ENCODE data around the gene CXXC4. TPM values are rescaled to one million over a fixed set of nuclear protein-coding genes. Genes with fewer than 3 reads are reported as not detected.

Gene CXXC4
- total RNA-seq, 1 experiment from 2014 or later = 4.2 TPM

- H3K27ac ChIP-seq (ENCODE audit: insufficient read length, low read depth, low read length) = no peak overlapping the region
- no peaks in the 10 kb centered on the region for H3K79me2 ChIP-seq (ENCODE audit: insufficient read depth, low read length)
- DNase-seq = no peak
- H3K18ac ChIP-seq (ENCODE audit: insufficient read length, low read depth, low read length) = no peak overlapping the region
- H3K9me3 ChIP-seq (ENCODE audit: control insufficient read depth, low read depth, low read length) = no peaks in the 10 kb centered on the region
- H3T11ph ChIP-seq (ENCODE audit: low read length) = no peak overlapping the region
- H2BK120ac ChIP-seq (ENCODE audit: low read depth, low read length, poor library complexity, severe bottlenecking) = no peak overlapping the region
- Mint-ChIP-seq H3K4me3 (peak overlapping the region; percentile 88 to 97), H3K27me3 (ENCODE audit: low read depth) (peaks cover 5% of the 10 kb centered on the region), H3K4me1 (peaks cover 51 to 63% of the 10 kb centered on the region in 2 experiments), H3K27ac (no peak overlapping the region), H3K9me3 (no peaks in the 10 kb centered on the region), H3K36me3 (ENCODE audit: insufficient read depth in 1 of 3, low read depth in 3 of 3) (no peaks in the 10 kb centered on the region; a peak in 1 of 7 replicates)
- H3K23me2 ChIP-seq (ENCODE audit: insufficient read length, low read depth, low read length, poor library complexity, severe bottlenecking) = peaks cover 16% of the 10 kb centered on the region
- no peaks in the 10 kb centered on the region for H3K79me1 ChIP-seq (ENCODE audit: insufficient read depth, low read depth, low read length, poor library complexity, severe bottlenecking)
- H3K4me1 ChIP-seq (ENCODE audit: insufficient read depth, low read length) = peaks cover 2% of the 10 kb centered on the region
- H2BK12ac ChIP-seq (ENCODE audit: insufficient read length, low read depth, low read length) = no peak overlapping the region
- H4K5ac ChIP-seq (ENCODE audit: insufficient read length, low read depth, low read length) = no peak overlapping the region
- TF ChIP-seq CTCF (conservative IDR thresholded peaks at IDR 0.05) = no peak
- H2BK5ac ChIP-seq (ENCODE audit: insufficient read length, low read length) = no peak overlapping the region
- no peaks in the 10 kb centered on the region for H3K27me3 ChIP-seq (ENCODE audit: insufficient read depth, low read length)
- no peak overlapping the region for H2AFZ ChIP-seq (ENCODE audit: low read length)
- no peak overlapping the region for H4K91ac ChIP-seq (ENCODE audit: insufficient read length, low read depth, low read length)
- H2AK5ac ChIP-seq (ENCODE audit: insufficient read length, low read length) = no peak overlapping the region
- no peak overlapping the region for H3K4ac ChIP-seq (ENCODE audit: low read depth, low read length)
- no peak overlapping the region for H3K9ac ChIP-seq (ENCODE audit: extremely low read depth, insufficient read length, low read length)
- no peaks in the 10 kb centered on the region for H4K20me1 ChIP-seq (ENCODE audit: control insufficient read depth, insufficient read depth, insufficient read length)
- no peak overlapping the region for H3K56ac ChIP-seq (ENCODE audit: insufficient read length, low read depth, low read length)
- no peak overlapping the region for H4K8ac ChIP-seq (replicated peaks; ENCODE audit: insufficient read length, low read depth, low read length)
- H3K4me2 ChIP-seq (ENCODE audit: insufficient read depth, insufficient read length, low read length) = no peak overlapping the region
- H3K23ac ChIP-seq (ENCODE audit: insufficient read length, low read depth, low read length) = no peak overlapping the region
- H2BK20ac ChIP-seq (ENCODE audit: low read depth, low read length, poor library complexity, severe bottlenecking) = no peak overlapping the region
- no peak overlapping the region for H2BK15ac ChIP-seq (ENCODE audit: low read depth, low read length)
- H3K14ac ChIP-seq (ENCODE audit: insufficient read depth, low read length) = no peak overlapping the region
Measured at GRCh38 chr4:104489731-104490095, 5.0 kb downstream of the CXXC4 start.
